PC-9 (cell line): ENCODE data around the gene ALG12.

Experiments
- CTCF ChIP-seq: fragments of 200-600 bp; sonication (generic); conservative IDR thresholded peaks from 2 replicates; pipeline ENCODE4 v1.6.1; 2017; ENCODE audit warnings: mixed run types, antibody characterized with exemption, mild to moderate bottlenecking, moderate library complexity
- EZH2 ChIP-seq: fragments of 200-600 bp; sonication (generic); IDR thresholded peaks from 2 replicates; pipeline ENCODE4 v1.8.0; 2017; ENCODE audit warnings: antibody characterized with exemption, low read depth

- TF ChIP-seq CTCF: no peak
- TF ChIP-seq EZH2: no peak
Observed at GRCh38 chr22:49936018-49936972, 18.1 kb upstream of the ALG12 start.
